H1 (cell line): ENCODE results near the gene PAGE1. TPM values are rescaled to one million over a fixed set of nuclear protein-coding genes. Genes with fewer than 3 reads are reported as not detected.

Experiments used
- CTCF ChIA-PET: fragments of 300-600 bp; sonication (Branson Sonifier 250); formaldehyde crosslinking; loops from one replicate; lab custom pipeline; 2021; ENCODE audit not compliant: partially characterized antibody; lab: Charles Lee
- POLR2A ChIA-PET: fragments of 300-600 bp; sonication (Branson Sonifier 250); formaldehyde crosslinking; loops from one replicate; lab custom pipeline; 2021; ENCODE audit warnings: inconsistent platforms; ENCODE audit not compliant: partially characterized antibody; lab: Charles Lee
- DNase-seq, 2 experiments: peaks; one replicate each; pipeline versions ENCODE4 v3.0.0 to v3.0.0-alpha.2; 2010 to 2022; ENCODE audit warnings: low spot score in 2 of 2, low read depth in 1 of 2, mixed read lengths in 1 of 2
- FAIRE-seq: peaks from 2 replicates; lab custom pipeline; 2011; peaks lifted over from hg19 to GRCh38; lab: Jason Lieb, UNC
- H2AFZ ChIP-seq: 2 replicates; pipeline ENCODE4 v1.8.1; 2012; ENCODE audit warnings: low read length, inconsistent platforms
- H2AK5ac ChIP-seq: 2 replicates; pipeline ENCODE4 v1.6.1; 2013; ENCODE audit warnings: low read depth, low read length
- H2BK120ac ChIP-seq: replicated peaks from 2 replicates; pipeline ENCODE3; 2013; ENCODE audit warnings: low read depth, low read length, inconsistent platforms
- H2BK12ac ChIP-seq: 2 replicates; pipeline ENCODE4 v1.6.1; 2013; ENCODE audit warnings: low read depth, low read length
- H2BK15ac ChIP-seq: 2 replicates; pipeline ENCODE4 v1.6.1; 2013; ENCODE audit warnings: low read length
- H2BK20ac ChIP-seq: 2 replicates; pipeline ENCODE4 v1.6.1; 2013; ENCODE audit warnings: low read length
- H2BK5ac ChIP-seq: 2 replicates; pipeline ENCODE4 v1.6.1; 2013; ENCODE audit warnings: low read depth, low read length
- H3K14ac ChIP-seq: 2 replicates; pipeline ENCODE4 v1.6.1; 2013; ENCODE audit warnings: inconsistent platforms; ENCODE audit not compliant: insufficient read length
- H3K18ac ChIP-seq: 2 replicates; pipeline ENCODE4 v1.6.1; 2013; ENCODE audit warnings: low read length; ENCODE audit errors: extremely low read depth
- H3K23ac ChIP-seq: 2 replicates; pipeline ENCODE4 v1.6.1; 2013; ENCODE audit warnings: inconsistent platforms; ENCODE audit not compliant: insufficient read length
- H3K23me2 ChIP-seq: 2 replicates; pipeline ENCODE4 v1.6.1; 2013; ENCODE audit warnings: low read depth, low read length
- H3K27ac ChIP-seq: 2 replicates; pipeline ENCODE4 v1.6.1; 2011; ENCODE audit warnings: low read depth, low read length, inconsistent platforms
- H3K27me3 ChIP-seq, 4 experiments: replicated peaks in 1 of 4; 1 replicate in 1 of 4; 2 replicates in 3 of 4; pipeline versions ENCODE4 v1.6.1 to v1.8.1; 2011 to 2013; ENCODE audit warnings: low read length in 3 of 4, mild to moderate bottlenecking in 3 of 4, inconsistent platforms in 2 of 4, mixed read lengths in 2 of 4, moderate library complexity in 1 of 4; ENCODE audit not compliant: control insufficient read depth in 3 of 4, insufficient read depth in 3 of 4; ENCODE audit errors: extremely low read depth in 1 of 4
- H3K36me3 ChIP-seq, 4 experiments: 2 replicates each; pipeline versions ENCODE4 v1.6.1 to v1.8.1; 2011 to 2013; ENCODE audit warnings: mild to moderate bottlenecking in 4 of 4, low read length in 3 of 4, moderate library complexity in 2 of 4, control low read depth in 1 of 4, inconsistent platforms in 1 of 4; ENCODE audit not compliant: insufficient read depth in 4 of 4, control insufficient read depth in 2 of 4
- H3K4ac ChIP-seq: replicated peaks from 2 replicates; pipeline ENCODE3; 2013; ENCODE audit warnings: low read length, low read depth, mixed read lengths, inconsistent platforms; ENCODE audit not compliant: insufficient read length
- H3K4me1 ChIP-seq, 4 experiments: replicated peaks in 1 of 4; 1 replicate in 1 of 4; 2 replicates in 3 of 4; pipeline versions ENCODE4 v1.6.1 to v1.8.1; 2011 to 2013; ENCODE audit warnings: low read length in 3 of 4, inconsistent platforms in 2 of 4, mixed read lengths in 1 of 4; ENCODE audit not compliant: insufficient read depth in 4 of 4, control insufficient read depth in 3 of 4
- H3K4me2 ChIP-seq, 2 experiments: 2 replicates each; pipeline versions ENCODE4 v1.6.1 to v1.8.1; 2011 to 2013; ENCODE audit warnings: low read depth in 2 of 2, low read length in 2 of 2, control low read depth in 1 of 2, inconsistent platforms in 1 of 2, mild to moderate bottlenecking in 1 of 2; ENCODE audit not compliant: insufficient read depth in 1 of 2
- H3K4me3 ChIP-seq, 4 experiments: fragments of 200-600, 300-600 bp in 1 of 4; sonication (generic), shearing (Covaris generic), sonication (Bioruptor Twin) in 1 of 4; 2 replicates each; pipeline versions ENCODE4 v1.5.1 to v1.8.1; 2011 to 2016; ENCODE audit warnings: low read length in 4 of 4, low read depth in 3 of 4, control low read depth in 2 of 4, inconsistent platforms in 2 of 4, mild to moderate bottlenecking in 2 of 4, mixed read lengths in 1 of 4, moderate library complexity in 1 of 4; ENCODE audit not compliant: insufficient read depth in 2 of 4; ENCODE audit errors: extremely low read depth in 1 of 4
- H3K56ac ChIP-seq: replicated peaks from 2 replicates; pipeline ENCODE3; 2013; ENCODE audit warnings: low read depth, mild to moderate bottlenecking, mixed read lengths, low read length, inconsistent platforms; ENCODE audit not compliant: insufficient read length
- H3K79me1 ChIP-seq: 2 replicates; pipeline ENCODE4 v1.6.1; 2013; ENCODE audit warnings: low read depth, low read length, control low read depth
- H3K79me2 ChIP-seq, 2 experiments: 2 replicates each; pipeline versions ENCODE4 v1.6.1 to v1.8.1; 2012 to 2013; ENCODE audit warnings: low read length in 2 of 2, mild to moderate bottlenecking in 2 of 2, inconsistent platforms in 1 of 2; ENCODE audit not compliant: insufficient read depth in 2 of 2, control insufficient read depth in 1 of 2
- H3K9ac ChIP-seq, 4 experiments: replicated peaks in 1 of 4; 1 replicate in 1 of 4; 2 replicates in 3 of 4; pipeline versions ENCODE4 v1.6.1 to v1.8.1; 2011 to 2013; ENCODE audit warnings: low read depth in 3 of 4, low read length in 3 of 4, control low read depth in 2 of 4, mild to moderate bottlenecking in 2 of 4, moderate library complexity in 2 of 4, inconsistent platforms in 1 of 4; ENCODE audit errors: extremely low read depth in 1 of 4
- H3K9me3 ChIP-seq, 2 experiments: 2 replicates each; pipeline versions ENCODE4 v1.6.1 to v1.8.1; 2012 to 2013; ENCODE audit warnings: mild to moderate bottlenecking in 2 of 2, moderate library complexity in 2 of 2, control low read depth in 1 of 2, inconsistent platforms in 1 of 2, low read depth in 1 of 2, low read length in 1 of 2, mixed read lengths in 1 of 2; ENCODE audit not compliant: insufficient read depth in 2 of 2
- H4K20me1 ChIP-seq, 2 experiments: replicated peaks in 1 of 2; 2 replicates each; pipeline versions ENCODE3 to v1.8.1; 2011 to 2013; ENCODE audit warnings: inconsistent platforms in 2 of 2, low read length in 2 of 2, mild to moderate bottlenecking in 1 of 2; ENCODE audit not compliant: insufficient read depth in 2 of 2, control insufficient read depth in 1 of 2
- H4K5ac ChIP-seq: 2 replicates; pipeline ENCODE4 v1.6.1; 2013; ENCODE audit warnings: low read length, low read depth, mixed read lengths, inconsistent platforms; ENCODE audit not compliant: insufficient read length
- H4K8ac ChIP-seq: 2 replicates; pipeline ENCODE4 v1.8.0; 2013; ENCODE audit warnings: mild to moderate bottlenecking, moderate library complexity, low read length, inconsistent platforms; ENCODE audit not compliant: insufficient read depth; ENCODE audit errors: extremely low read depth
- H4K91ac ChIP-seq: replicated peaks from 2 replicates; pipeline ENCODE3; 2013; ENCODE audit warnings: low read length, mixed read lengths, inconsistent platforms; ENCODE audit not compliant: insufficient read length
- ASH2L ChIP-seq: fragments of 200-600, 300-600 bp; sonication (generic); IDR thresholded peaks from one replicate; pipeline ENCODE4 v1.7.1; 2017; ENCODE audit warnings: low read length
- CREB1 ChIP-seq: IDR thresholded peaks from 2 replicates; pipeline ENCODE4 v1.6.1; 2012; ENCODE audit warnings: inconsistent platforms
- E2F6 ChIP-seq: IDR thresholded peaks from 2 replicates; pipeline ENCODE4 v1.6.1; 2012; ENCODE audit warnings: inconsistent platforms
- EZH2 ChIP-seq: fragments of 200-600 bp; sonication (generic); IDR thresholded peaks from 2 replicates; pipeline ENCODE4 v1.7.1; 2012; ENCODE audit warnings: low read depth, mild to moderate bottlenecking, moderate library complexity, low read length, inconsistent platforms; ENCODE audit not compliant: severe bottlenecking
- HDAC6 ChIP-seq: IDR thresholded peaks from one replicate; pipeline ENCODE4 v1.7.1; 2012; ENCODE audit warnings: low read depth, mild to moderate bottlenecking, inconsistent platforms, low read length, moderate library complexity
- PHF8 ChIP-seq: fragments of 200-600 bp; sonication (generic); conservative IDR thresholded peaks from 2 replicates; pipeline ENCODE4 v1.7.1; 2012; ENCODE audit warnings: low read depth, mild to moderate bottlenecking, inconsistent platforms, low read length, moderate library complexity
- TAF7 ChIP-seq: optimal IDR thresholded peaks from 2 replicates; pipeline ENCODE3; 2011; ENCODE audit warnings: low read depth, mild to moderate bottlenecking, inconsistent platforms, low read length, moderate library complexity, borderline replicate concordance
- TCF12 ChIP-seq: IDR thresholded peaks from 2 replicates; pipeline ENCODE4 v1.6.1; 2011; ENCODE audit warnings: low read depth, mild to moderate bottlenecking, low read length
- WGBS, 2 experiments: shearing (Covaris generic) in 1 of 2; methylation state at CpG; one replicate each; pipeline versions ENCODE4 v1.1.6 to v1.1.7; 2013 to 2015; ENCODE audit warnings: low lambda C conversion rate in 2 of 2, mixed read lengths in 2 of 2, inconsistent platforms in 1 of 2, low coverage in 1 of 2, missing lambda C conversion rate in 1 of 2; ENCODE audit not compliant: insufficient replicate concordance in 2 of 2, insufficient coverage in 1 of 2, insufficient read length in 1 of 2; ENCODE audit errors: extremely low coverage in 1 of 2, missing lambda C conversion rate in 1 of 2; 5-methylcytosine and 5-hydroxymethylcytosine counted together
- polyA plus RNA-seq, 7 experiments: library from polyadenylated mRNA; depleted of rRNA in 3 of 7; stranded (reverse) in 5 of 7; unstranded in 2 of 7; fragments of >200 nt in 5 of 7; fragments of 200-250 nt in 2 of 7; gene quantifications; 1 replicate in 5 of 7; 2 replicates in 1 of 7; 4 replicates in 1 of 7; pipeline versions ENCODE4 v1.2.1 to v1.2.3, GENCODE V29; 2011 to 2013; ENCODE audit warnings: missing spikeins in 2 of 7, mixed read lengths in 2 of 7
- total RNA-seq: library from RNA; stranded (reverse); fragmentation: NEBNext Ultra II Directional; extraction: Animal tissue kit (Norgen Biotek cat#: 25700); gene quantifications from 2 replicates; pipeline ENCODE4 v1.2.1, GENCODE V29; 2021

The PAGE1 gene
- total and polyA plus RNA-seq, 2 of the 8 experiments (the other 6 are each of a cell fraction or from before 2014, with no cell fraction given), result not detected

DNA sequence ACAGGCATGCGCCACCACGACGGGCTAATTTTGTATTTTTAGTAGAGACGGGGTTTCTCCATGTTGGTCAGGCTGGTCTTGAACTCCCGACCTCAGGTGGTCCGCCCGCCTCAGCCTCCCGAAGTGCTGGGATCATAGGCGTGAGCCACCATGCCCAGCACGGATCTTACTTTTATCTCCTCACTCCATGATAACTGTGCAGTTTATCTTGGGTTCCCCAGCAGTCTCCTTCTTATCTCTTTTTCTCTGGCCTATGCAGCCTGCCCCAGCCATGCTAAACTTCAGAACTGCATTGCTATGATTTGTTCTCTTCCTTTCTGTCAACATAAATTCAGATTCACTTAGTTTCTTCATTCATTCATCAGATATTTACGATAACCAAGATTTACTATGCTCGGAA lies 22.4 kb downstream of the PAGE1 start:
- Histone ChIP-seq H3K56ac (no peak overlapping the region), H4K20me1 (no peaks in the 10 kb centered on the region), H3K9ac (no peak overlapping the region), H4K8ac (no peak overlapping the region), H3K14ac (no peak overlapping the region), H3K23me2 (no peaks in the 10 kb centered on the region), H3K23ac (no peak overlapping the region), H4K5ac (no peak overlapping the region), H2AFZ (no peak overlapping the region), H3K27me3 (no peaks in the 10 kb centered on the region), H3K27ac (no peak overlapping the region), H2BK12ac (no peak overlapping the region), H3K79me1 (no peaks in the 10 kb centered on the region), H2BK5ac (no peak overlapping the region), H3K36me3 (no peaks in the 10 kb centered on the region), H2BK20ac (no peak overlapping the region), H3K79me2 (no peaks in the 10 kb centered on the region), H2AK5ac (no peak overlapping the region), H3K4me2 (no peak overlapping the region), H3K4me3 (no peak overlapping the region), H3K4ac (no peak overlapping the region), H3K4me1 (no peaks in the 10 kb centered on the region), H2BK15ac (no peak overlapping the region), H2BK120ac (no peak overlapping the region), H4K91ac (no peak overlapping the region), H3K9me3 (no peaks in the 10 kb centered on the region), H3K18ac (no peak overlapping the region)
- FAIRE-seq (no peak), DNase-seq (no peak)
- 96% methylated on average over 4 of the region's 12 CpGs; no CpG with 5 or more reads in 1 of the 2 experiments for WGBS, 2 experiments
- CTCF ChIA-PET, result no interaction called here
- POLR2A ChIA-PET, result no interaction called here
- TF ChIP-seq CREB1 (no peak), TCF12 (no peak), EZH2 (no peak), PHF8 (no peak), TAF7 (no peak), HDAC6 (no peak), ASH2L (no peak), E2F6 (no peak)
